HCT116 (cell line): ENCODE measurements around the gene ANXA4. TPM values are rescaled to one million over a fixed set of nuclear protein-coding genes. Genes with fewer than 3 reads are reported as not detected.

ENCODE experiments used
- ATAC-seq: fragments of 200-7000 bp; cut with Tn5 transposase; 2 replicates; pipeline ENCODE4 v1.9.1; 2020; ENCODE audit warnings: mild to moderate bottlenecking, moderate library complexity
- BruUV-seq: library from RNA; stranded (reverse); fragments of 400-500 nt; replicated peaks from 2 replicates; lab custom pipeline; 2021; lab: Mats Ljungman, UMichigan
- CTCF ChIA-PET: fragments of 300-600 bp; sonication (Branson Sonifier 250); formaldehyde crosslinking; loops from one replicate; lab custom pipeline; 2021; ENCODE audit warnings: antibody characterized with exemption; lab: Charles Lee
- POLR2A ChIA-PET: fragments of 300-600, 350-600 bp; sonication (Branson Sonifier 250); formaldehyde crosslinking; loops from one replicate; lab custom pipeline; 2021; ENCODE audit warnings: antibody characterized with exemption; lab: Charles Lee
- RAD21 ChIA-PET, 2 experiments: fragments of 300-600 bp; sonication (Branson Sonifier 250); formaldehyde crosslinking; loops; one replicate each; lab custom pipeline; 2023; ENCODE audit warnings: low total read pairs in 2 of 2; ENCODE audit not compliant: uncharacterized antibody in 2 of 2, unreplicated experiment in 2 of 2, low non-redundant PET in 1 of 2; lab: Charles Lee
- DNase-seq: peaks from one replicate; pipeline ENCODE4 v3.0.0-alpha.2; 2010; ENCODE audit warnings: low read depth, low spot score
- H2AFZ ChIP-seq: fragments of 200-600 bp; shearing (Covaris generic), sonication (generic); 2 replicates; pipeline ENCODE4 v1.6.1; 2017; ENCODE audit warnings: low read depth, mixed run types, mixed read lengths, antibody characterized with exemption, low read length; ENCODE audit not compliant: poor library complexity, severe bottlenecking
- H3K27ac ChIP-seq: 2 replicates; pipeline ENCODE4 v1.5.1; 2012; ENCODE audit warnings: low read depth, low read length
- H3K27me3 ChIP-seq: fragments of 200-600 bp; sonication (generic); 2 replicates; pipeline ENCODE4 v1.6.1; 2016; ENCODE audit warnings: mixed run types, low read length, mixed read lengths; ENCODE audit not compliant: insufficient read depth
- H3K36me3 ChIP-seq, 2 experiments: fragments of 200-500 bp in 1 of 2; fragments of 200-600 bp in 1 of 2; sonication (Bioruptor generic) in 1 of 2; sonication (generic) in 1 of 2; 2 replicates each; pipeline versions ENCODE4 v1.5.1 to v1.6.1; 2014 to 2016; ENCODE audit warnings: low read length in 2 of 2, inconsistent platforms in 1 of 2, mixed read lengths in 1 of 2, mixed run types in 1 of 2; ENCODE audit not compliant: insufficient read depth in 2 of 2, control insufficient read depth in 1 of 2
- H3K4me1 ChIP-seq, 2 experiments: fragments of 200-600 bp in 1 of 2; sonication (generic) in 1 of 2; 2 replicates each; pipeline versions ENCODE4 v1.5.1 to v1.6.1; 2012 to 2017; ENCODE audit warnings: low read length in 2 of 2, inconsistent platforms in 1 of 2, mild to moderate bottlenecking in 1 of 2, mixed read lengths in 1 of 2, mixed run types in 1 of 2, moderate library complexity in 1 of 2; ENCODE audit not compliant: insufficient read depth in 2 of 2, control insufficient read depth in 1 of 2
- H3K4me2 ChIP-seq: fragments of 200-600 bp; sonication (generic); 2 replicates; pipeline ENCODE4 v1.6.1; 2017; ENCODE audit warnings: mixed run types, low read length, mixed read lengths
- H3K4me3 ChIP-seq, 2 experiments: fragments of 200-600 bp in 1 of 2; sonication (generic) in 1 of 2; replicated peaks in 1 of 2; 2 replicates each; pipeline ENCODE4 v1.5.1; 2011 to 2016; ENCODE audit warnings: low read length in 2 of 2, control low read depth in 1 of 2, low read depth in 1 of 2, mild to moderate bottlenecking in 1 of 2, mixed read lengths in 1 of 2, mixed run types in 1 of 2
- H3K79me2 ChIP-seq: fragments of 200-600 bp; sonication (generic); 2 replicates; pipeline ENCODE4 v1.6.1; 2017; ENCODE audit warnings: mild to moderate bottlenecking, mixed run types, low read length, moderate library complexity, mixed read lengths; ENCODE audit not compliant: insufficient read depth
- H3K9ac ChIP-seq: fragments of 200-600 bp; sonication (generic); 2 replicates; pipeline ENCODE4 v1.6.1; 2016; ENCODE audit warnings: low read length, mixed read lengths
- H3K9me2 ChIP-seq: fragments of 200-600 bp; sonication (generic), shearing (Covaris generic); 2 replicates; pipeline ENCODE4 v1.6.1; 2017; ENCODE audit warnings: mixed run types, mild to moderate bottlenecking, moderate library complexity; ENCODE audit not compliant: insufficient read depth
- H3K9me3 ChIP-seq, 2 experiments: fragments of 200-500 bp in 1 of 2; fragments of 200-600 bp in 1 of 2; sonication (Bioruptor generic) in 1 of 2; sonication (generic) in 1 of 2; 2 replicates each; pipeline ENCODE4 v1.6.1; 2014 to 2017; ENCODE audit warnings: low read length in 2 of 2, mixed read lengths in 2 of 2, inconsistent platforms in 1 of 2, low read depth in 1 of 2, mild to moderate bottlenecking in 1 of 2, mixed run types in 1 of 2, moderate library complexity in 1 of 2; ENCODE audit not compliant: control insufficient read depth in 1 of 2, insufficient read depth in 1 of 2
- H4K20me1 ChIP-seq: fragments of 200-600 bp; sonication (generic), shearing (Covaris generic); 2 replicates; pipeline ENCODE4 v1.6.1; 2017; ENCODE audit warnings: mixed run types, mild to moderate bottlenecking, moderate library complexity; ENCODE audit not compliant: insufficient read depth
- ATF3 ChIP-seq: IDR thresholded peaks from 2 replicates; pipeline ENCODE4 v1.6.1; 2012
- CBX3 ChIP-seq: IDR thresholded peaks from 2 replicates; pipeline ENCODE4 v1.6.1; 2012; ENCODE audit warnings: low read depth
- CEBPB ChIP-seq: IDR thresholded peaks from 2 replicates; pipeline ENCODE4 v1.6.1; 2012; ENCODE audit warnings: low read depth
- ELF1 ChIP-seq: IDR thresholded peaks from 2 replicates; pipeline ENCODE4 v1.6.1; 2012; ENCODE audit warnings: low read depth, borderline replicate concordance
- EZH2phosphoT487 ChIP-seq: fragments of 200-600 bp; IDR thresholded peaks from 2 replicates; pipeline ENCODE4 v1.6.1; 2018; ENCODE audit warnings: antibody characterized with exemption, borderline replicate concordance
- FOSL1 ChIP-seq: IDR thresholded peaks from 2 replicates; pipeline ENCODE4 v1.6.1; 2012; ENCODE audit warnings: low read depth
- JUND ChIP-seq: IDR thresholded peaks from 2 replicates; pipeline ENCODE4 v1.6.1; 2012
- POLR2A ChIP-seq: IDR thresholded peaks from 2 replicates; pipeline ENCODE4 v1.7.0; 2011; ENCODE audit warnings: borderline replicate concordance; ENCODE audit not compliant: insufficient read depth, insufficient read length; ENCODE audit errors: extremely low read depth
- POLR2AphosphoS5 ChIP-seq: IDR thresholded peaks from 2 replicates; pipeline ENCODE4 v1.6.1; 2011; ENCODE audit warnings: mild to moderate bottlenecking, low read depth, low read length, moderate library complexity
- RAD21 ChIP-seq: IDR thresholded peaks from 2 replicates; pipeline ENCODE4 v1.6.1; 2012; ENCODE audit warnings: low read depth, mild to moderate bottlenecking
- SIN3A ChIP-seq: IDR thresholded peaks from 2 replicates; pipeline ENCODE4 v1.6.1; 2012; ENCODE audit warnings: low read depth
- SP1 ChIP-seq: IDR thresholded peaks from 2 replicates; pipeline ENCODE4 v1.6.1; 2012; ENCODE audit warnings: low read depth
- TCF7L2 ChIP-seq: IDR thresholded peaks from 2 replicates; pipeline ENCODE4 v1.7.0; 2011; ENCODE audit warnings: borderline replicate concordance, inconsistent platforms; ENCODE audit not compliant: insufficient read depth, insufficient read length; ENCODE audit errors: extremely low read depth
- YY1 ChIP-seq: IDR thresholded peaks from 2 replicates; pipeline ENCODE4 v1.6.1; 2011; ENCODE audit warnings: low read length, low read depth, moderate library complexity, mild to moderate bottlenecking; ENCODE audit not compliant: insufficient replicate concordance; ENCODE audit errors: extremely low read depth
- ZBTB33 ChIP-seq: IDR thresholded peaks from 2 replicates; pipeline ENCODE4 v1.6.1; 2011; ENCODE audit warnings: mild to moderate bottlenecking, low read length, moderate library complexity; ENCODE audit not compliant: insufficient replicate concordance; ENCODE audit errors: extremely low read depth
- ZNF274 ChIP-seq: fragments of 200-500 bp; sonication (Bioruptor generic); IDR thresholded peaks from 2 replicates; pipeline ENCODE4 v1.6.1; 2014; ENCODE audit warnings: mild to moderate bottlenecking, low read depth, low read length, inconsistent platforms
- intact Hi-C: fragments of 100-400 bp; cut with micrococcal nuclease; formaldehyde crosslinking; loops from 2 replicates; pipeline ENCODE4 v1.10.0; 2022
- total RNA-seq: library from RNA; stranded (reverse); gene quantifications from one replicate; pipeline ENCODE4 v1.2.1, GENCODE V29; 2021; ENCODE audit not compliant: unreplicated experiment
- TF ChIP-seq, protein P1 (sequence below), 3 experiments: fragments of 200-600 bp in 1 of 3; sonication (generic) in 1 of 3; IDR thresholded peaks in 2 of 3; conservative IDR thresholded peaks in 1 of 3; 2 replicates each; pipeline ENCODE4 v1.5.1; 2012 to 2017; ENCODE audit warnings: low read depth in 2 of 3, low read length in 2 of 3, antibody characterized with exemption in 1 of 3, borderline replicate concordance in 1 of 3, control low read depth in 1 of 3, mild to moderate bottlenecking in 1 of 3, mixed read lengths in 1 of 3, mixed run types in 1 of 3, moderate library complexity in 1 of 3; ENCODE audit not compliant: insufficient read depth in 1 of 3

ANXA4 gene
- total RNA-seq, 1 experiment from 2014 or later = 64.6 TPM

GRCh38 chr2:69780921-69781320, 39.0 kb downstream of the ANXA4 start:
- ATAC-seq = no peak
- POLR2A ChIA-PET = no interaction called here
- no peak for DNase-seq
- H3K4me1 ChIP-seq = peaks cover 42 to 51% of the 10 kb centered on the region in 2 experiments
- TF ChIP-seq SIN3A (no peak), EZH2phosphoT487 (no peak), JUND (no peak), ZBTB33 (no peak), CEBPB (no peak), YY1 (no peak), SP1 (no peak), POLR2A (no peak), ZNF274 (no peak), RAD21 (no peak), FOSL1 (no peak), POLR2AphosphoS5 (no peak), CBX3 (no peak), TCF7L2 (no peak), ATF3 (no peak), ELF1 (no peak)
- TF ChIP-seq, protein P1, sequence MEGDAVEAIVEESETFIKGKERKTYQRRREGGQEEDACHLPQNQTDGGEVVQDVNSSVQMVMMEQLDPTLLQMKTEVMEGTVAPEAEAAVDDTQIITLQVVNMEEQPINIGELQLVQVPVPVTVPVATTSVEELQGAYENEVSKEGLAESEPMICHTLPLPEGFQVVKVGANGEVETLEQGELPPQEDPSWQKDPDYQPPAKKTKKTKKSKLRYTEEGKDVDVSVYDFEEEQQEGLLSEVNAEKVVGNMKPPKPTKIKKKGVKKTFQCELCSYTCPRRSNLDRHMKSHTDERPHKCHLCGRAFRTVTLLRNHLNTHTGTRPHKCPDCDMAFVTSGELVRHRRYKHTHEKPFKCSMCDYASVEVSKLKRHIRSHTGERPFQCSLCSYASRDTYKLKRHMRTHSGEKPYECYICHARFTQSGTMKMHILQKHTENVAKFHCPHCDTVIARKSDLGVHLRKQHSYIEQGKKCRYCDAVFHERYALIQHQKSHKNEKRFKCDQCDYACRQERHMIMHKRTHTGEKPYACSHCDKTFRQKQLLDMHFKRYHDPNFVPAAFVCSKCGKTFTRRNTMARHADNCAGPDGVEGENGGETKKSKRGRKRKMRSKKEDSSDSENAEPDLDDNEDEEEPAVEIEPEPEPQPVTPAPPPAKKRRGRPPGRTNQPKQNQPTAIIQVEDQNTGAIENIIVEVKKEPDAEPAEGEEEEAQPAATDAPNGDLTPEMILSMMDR (IDR thresholded peaks at IDR 0.05 in 2 of 3, conservative IDR thresholded peaks at IDR 0.05 in 1 of 3; ENCODE audit: borderline replicate concordance in 1 of 3, insufficient read depth in 1 of 3, low read depth in 2 of 3, low read length in 2 of 3) = no peak
- H4K20me1 ChIP-seq = no peaks in the 10 kb centered on the region
- CTCF ChIA-PET = interaction anchor here (1.4 kb wide), 1 partner anchor 36 kb away, joined by 4 read pairs; no protein-coding TSS in a partner anchor
- H2AFZ ChIP-seq = no peak overlapping the region
- no peak overlapping the region for H3K9ac ChIP-seq
- no peak overlapping the region for H3K27ac ChIP-seq
- no TSS peak for BruUV-seq
- no peaks in the 10 kb centered on the region for H3K9me2 ChIP-seq
- H3K79me2 ChIP-seq = no peaks in the 10 kb centered on the region
- H3K36me3 ChIP-seq = no peaks in the 10 kb centered on the region
- RAD21 ChIA-PET = no interaction called here
- peak overlapping the region; percentile 14; the same call in 1 of the 2 replicates for H3K4me2 ChIP-seq
- H3K27me3 ChIP-seq = no peaks in the 10 kb centered on the region
- no peaks in the 10 kb centered on the region for H3K9me3 ChIP-seq
- intact Hi-C loops = no loop called here
- H3K4me3 ChIP-seq = no peak overlapping the region
